Lung (tissue), 12 donors: ENCODE measurements around the gene FHDC1. TPM values are rescaled to one million over a fixed set of nuclear protein-coding genes. Genes with fewer than 3 reads are reported as not detected.

Experiments used
- ATAC-seq: fragments of 200-7000 bp; cut with Tn5 transposase; one replicate; pipeline ENCODE4 v1.9.1; 2020; ENCODE audit warnings: moderate number of reproducible peaks; ENCODE audit not compliant: insufficient read depth, low FRiP score
- DNase-seq, 3 donors: peaks; one replicate each; pipeline ENCODE4 v3.0.0-alpha.2; 2013 to 2017
- H3K27ac ChIP-seq, 2 donors: one replicate each; pipeline ENCODE4 v1.5.1; 2013; ENCODE audit warnings: mild to moderate bottlenecking in 2 of 2, moderate library complexity in 2 of 2, control low read depth in 1 of 2, inconsistent platforms in 1 of 2, low read depth in 1 of 2, low read length in 1 of 2
- H3K27me3 ChIP-seq, 3 donors: one replicate each; pipeline ENCODE4 v1.5.1; 2013; ENCODE audit warnings: low read length in 2 of 3; ENCODE audit not compliant: control insufficient read depth in 3 of 3, insufficient read depth in 3 of 3
- H3K36me3 ChIP-seq, 4 donors: one replicate each; pipeline ENCODE4 v1.5.1; 2013; ENCODE audit warnings: low read length in 4 of 4, mild to moderate bottlenecking in 1 of 4, moderate library complexity in 1 of 4; ENCODE audit not compliant: control insufficient read depth in 4 of 4, insufficient read depth in 4 of 4
- H3K4me1 ChIP-seq, 5 donors: one replicate each; pipeline ENCODE4 v1.5.1; 2013; ENCODE audit warnings: low read length in 5 of 5, mild to moderate bottlenecking in 2 of 5, moderate library complexity in 1 of 5; ENCODE audit not compliant: control insufficient read depth in 5 of 5, insufficient read depth in 5 of 5
- H3K4me3 ChIP-seq: one replicate; pipeline ENCODE4 v1.5.1; 2013; ENCODE audit warnings: mild to moderate bottlenecking, control low read depth, moderate library complexity
- H3K9ac ChIP-seq, 2 donors: one replicate each; pipeline ENCODE4 v1.5.1; 2013; ENCODE audit warnings: low read length in 2 of 2, control low read depth in 1 of 2; ENCODE audit not compliant: insufficient read depth in 1 of 2
- H3K9me3 ChIP-seq, 4 donors: one replicate each; pipeline ENCODE4 v1.5.1; 2013; ENCODE audit warnings: low read length in 3 of 4, mild to moderate bottlenecking in 1 of 4, moderate library complexity in 1 of 4; ENCODE audit not compliant: control insufficient read depth in 4 of 4, insufficient read depth in 3 of 4
- WGBS, 2 donors: extraction: QIAGEN DNeasy Blood & Tissue Kit; methylation state at CpG; one replicate each; pipeline ENCODE4 v1.1.7; 2013; 5-methylcytosine and 5-hydroxymethylcytosine counted together
- polyA plus RNA-seq, 2 donors: library from polyadenylated mRNA; stranded (reverse); fragments of 200-250 nt; gene quantifications; one replicate each; pipeline ENCODE4 v1.2.1, GENCODE V29; 2013
- total RNA-seq, 2 donors: library from RNA; depleted of rRNA in 1 of 2; stranded (reverse); fragments of >200 nt in 1 of 2; gene quantifications; one replicate each; pipeline ENCODE4 v1.2.1, GENCODE V29; 2014 to 2021
- TF ChIP-seq, protein P1 (sequence below): IDR thresholded peaks from 2 replicates; pipeline ENCODE4 v1.5.1; 2012; ENCODE audit warnings: mild to moderate bottlenecking; ENCODE audit errors: control extremely low read depth, extremely low read depth
- donor health status: control.
- donor health status: control.
- donor health status: Bipolar disorder and iron deficiency.
- donor health status: healthy.
- donor health status: DM: yes; HTN: yes; CAD: no.

FHDC1 gene
- total and polyA plus RNA-seq, 4 donors, result 4.3 to 27.2 (median 17.3) TPM

DNA sequence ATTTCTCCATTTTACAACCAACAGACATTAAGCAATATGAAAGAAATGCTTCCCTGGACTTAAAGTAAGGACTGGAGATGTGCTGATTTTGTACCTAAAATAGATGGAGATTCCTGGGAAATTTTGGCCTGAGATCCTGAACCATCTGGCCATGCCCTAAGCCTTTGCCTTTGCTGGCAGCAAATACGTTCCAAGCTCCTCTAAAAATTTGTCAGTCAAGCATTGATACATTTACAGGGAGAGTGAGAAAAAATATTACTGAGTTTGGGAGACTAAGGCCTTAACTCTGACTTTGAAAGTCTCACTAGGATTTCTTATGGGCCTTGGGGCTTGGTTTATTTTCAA lies 63.9 kb downstream of the FHDC1 start:
- ATAC-seq (no peak), DNase-seq (no peak)
- 84 to 96% methylated on average over 1 of the region's 1 CpG for WGBS, 2 donors
- Histone ChIP-seq H3K27me3 (no peaks in the 10 kb centered on the region), H3K9me3 (no peaks in the 10 kb centered on the region), H3K4me3 (no peak overlapping the region), H3K36me3 (no peaks in the 10 kb centered on the region), H3K9ac (no peak overlapping the region), H3K27ac (no peak overlapping the region), H3K4me1 (peaks cover 0 to 12% (median 6%) of the 10 kb centered on the region in 5 donors)
- TF ChIP-seq, protein P1, sequence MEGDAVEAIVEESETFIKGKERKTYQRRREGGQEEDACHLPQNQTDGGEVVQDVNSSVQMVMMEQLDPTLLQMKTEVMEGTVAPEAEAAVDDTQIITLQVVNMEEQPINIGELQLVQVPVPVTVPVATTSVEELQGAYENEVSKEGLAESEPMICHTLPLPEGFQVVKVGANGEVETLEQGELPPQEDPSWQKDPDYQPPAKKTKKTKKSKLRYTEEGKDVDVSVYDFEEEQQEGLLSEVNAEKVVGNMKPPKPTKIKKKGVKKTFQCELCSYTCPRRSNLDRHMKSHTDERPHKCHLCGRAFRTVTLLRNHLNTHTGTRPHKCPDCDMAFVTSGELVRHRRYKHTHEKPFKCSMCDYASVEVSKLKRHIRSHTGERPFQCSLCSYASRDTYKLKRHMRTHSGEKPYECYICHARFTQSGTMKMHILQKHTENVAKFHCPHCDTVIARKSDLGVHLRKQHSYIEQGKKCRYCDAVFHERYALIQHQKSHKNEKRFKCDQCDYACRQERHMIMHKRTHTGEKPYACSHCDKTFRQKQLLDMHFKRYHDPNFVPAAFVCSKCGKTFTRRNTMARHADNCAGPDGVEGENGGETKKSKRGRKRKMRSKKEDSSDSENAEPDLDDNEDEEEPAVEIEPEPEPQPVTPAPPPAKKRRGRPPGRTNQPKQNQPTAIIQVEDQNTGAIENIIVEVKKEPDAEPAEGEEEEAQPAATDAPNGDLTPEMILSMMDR, result no peak

DNA sequence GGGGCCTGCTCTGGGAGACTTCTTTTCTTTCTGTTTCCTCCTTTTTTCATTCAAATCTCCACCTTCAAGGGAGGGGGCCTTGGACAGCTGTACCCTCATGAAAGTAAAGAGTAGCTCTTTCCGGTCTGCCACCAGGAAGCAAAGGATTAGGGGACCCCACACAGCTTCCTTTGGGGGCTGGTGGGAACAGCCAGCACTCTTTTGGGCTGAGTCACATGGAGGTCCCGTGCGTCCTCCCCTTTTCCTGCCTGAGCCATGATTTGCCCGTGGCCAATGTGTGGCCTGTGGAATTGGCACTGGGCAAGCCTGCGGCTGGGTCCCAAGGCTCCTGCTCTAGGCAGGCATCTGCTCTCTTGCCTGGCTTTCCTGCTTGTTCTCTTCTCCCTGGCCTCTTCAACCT lies 65.5 kb downstream of the FHDC1 start:
- 64 to 74% methylated on average over 5 of the region's 5 CpGs for WGBS, 2 donors
- TF ChIP-seq, protein P1, result no peak
- no peak overlapping the region for H3K4me3 ChIP-seq
- no peaks in the 10 kb centered on the region for H3K36me3 ChIP-seq
- ATAC-seq (no peak), DNase-seq (no peak)
- no peak overlapping the region for H3K9ac ChIP-seq
- H3K4me1 ChIP-seq, result peaks cover 0 to 10% (median 3%) of the 10 kb centered on the region in 5 donors
- H3K27ac ChIP-seq, result peak overlapping the region in 1 of 2 donors; percentile 25
- H3K9me3 ChIP-seq, result no peaks in the 10 kb centered on the region
- H3K27me3 ChIP-seq, result no peaks in the 10 kb centered on the region

DNA sequence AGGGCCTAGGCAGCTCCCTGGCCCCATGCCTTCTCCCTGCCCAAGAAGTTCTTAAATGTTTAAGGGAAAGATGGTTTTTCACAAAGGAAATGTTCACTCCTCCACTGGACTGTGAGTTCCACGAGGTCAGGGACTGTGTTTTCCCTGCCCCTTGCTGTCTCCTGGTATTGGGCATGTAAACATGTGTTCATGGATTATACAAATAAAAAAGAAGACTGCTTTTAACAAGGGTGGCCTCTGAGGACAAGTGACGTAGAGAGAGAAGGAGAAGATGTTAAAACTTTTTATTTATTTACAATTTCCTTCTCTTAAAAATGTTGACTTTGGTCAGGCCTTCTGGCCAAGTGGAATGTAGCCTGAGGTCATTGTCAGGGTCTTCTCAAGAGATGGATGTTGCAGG lies 66.0 kb downstream of the FHDC1 start:
- Histone ChIP-seq H3K9ac (no peak overlapping the region), H3K4me3 (no peak overlapping the region), H3K4me1 (peaks cover 0 to 8% (median 3%) of the 10 kb centered on the region in 5 donors), H3K36me3 (no peaks in the 10 kb centered on the region), H3K27ac (no peak overlapping the region), H3K27me3 (no peaks in the 10 kb centered on the region), H3K9me3 (no peaks in the 10 kb centered on the region)
- ATAC-seq (no peak), DNase-seq (no peak)
- 35 to 51% methylated on average over 2 of the region's 2 CpGs for WGBS, 2 donors
- TF ChIP-seq, protein P1, result no peak

DNA sequence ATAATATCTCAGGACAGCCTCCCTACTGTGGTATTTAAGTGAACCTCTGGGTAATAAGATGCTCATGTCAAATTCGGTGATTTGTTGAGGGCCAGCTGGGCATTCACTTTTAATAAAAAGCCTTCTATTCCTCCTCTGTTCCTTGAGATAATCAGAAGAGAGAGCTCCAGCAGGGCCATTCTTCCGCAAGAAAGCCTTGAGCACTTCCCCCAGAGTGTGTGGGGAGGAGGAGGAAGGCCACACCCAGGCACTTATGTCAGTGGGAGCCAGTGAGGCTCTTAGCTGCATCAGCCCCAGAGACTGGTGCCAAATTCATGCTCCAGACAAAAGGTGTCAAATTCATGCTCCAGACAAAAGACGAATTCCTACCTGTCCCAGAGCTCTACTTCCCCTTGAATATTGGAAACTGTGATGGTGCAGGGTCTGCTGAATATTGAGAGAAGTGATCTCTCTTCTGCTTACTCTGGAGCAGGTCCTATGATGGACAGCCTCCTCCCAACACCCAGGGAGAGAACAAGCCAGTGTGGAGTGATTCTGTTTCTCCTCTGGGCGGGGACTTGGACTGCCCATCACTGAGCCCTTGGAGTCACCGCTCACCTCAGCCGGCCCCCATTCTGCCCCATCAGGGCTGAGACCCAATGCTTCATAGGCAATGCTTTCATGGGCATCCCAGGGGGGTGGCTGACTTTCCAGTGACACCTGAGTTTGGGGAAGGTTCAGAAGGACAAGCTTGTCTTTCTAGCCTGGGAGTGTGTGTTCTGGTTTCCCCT lies 68.1 kb downstream of the FHDC1 start:
- WGBS, 2 donors, result 75 to 77% methylated on average over 6 of the region's 6 CpGs
- Histone ChIP-seq H3K27me3 (no peaks in the 10 kb centered on the region), H3K4me1 (peaks cover 0 to 8% (median 3%) of the 10 kb centered on the region in 5 donors), H3K36me3 (no peaks in the 10 kb centered on the region), H3K27ac (no peak overlapping the region), H3K9me3 (no peaks in the 10 kb centered on the region), H3K9ac (no peak overlapping the region), H3K4me3 (no peak overlapping the region)
- TF ChIP-seq, protein P1, result no peak
- no peak for ATAC-seq
- DNase-seq, result no peak
